Amniotic stem cell (primary cell): ENCODE measurements around the gene VOPP1.
"Not testable (repeated sequence)": the region's sequence is repeated elsewhere in the genome, so short reads cannot be mapped to it uniquely, and the experiment has no call there.

Experiments
- DNase-seq: peaks from one replicate; lab custom pipeline; 2025; lab: John Stamatoyannopoulos, UW

Gene VOPP1

GRCh38 chr7:55510206-55510605, 62.1 kb downstream of the VOPP1 start:
- DNase-seq, result not testable (repeated sequence)

- no peak for DNase-seq
Observed at GRCh38 chr7:55509322-55509721, 63.0 kb downstream of the VOPP1 start.

GRCh38 chr7:55508221-55509011, 63.9 kb downstream of the VOPP1 start:
- no peak for DNase-seq

GRCh38 chr7:55507743-55508142, 64.6 kb downstream of the VOPP1 start:
- no peak for DNase-seq

- no peak for DNase-seq
Observed at GRCh38 chr7:55504967-55505658, 67.2 kb downstream of the VOPP1 start.

GRCh38 chr7:55504093-55504859, 68.0 kb downstream of the VOPP1 start:
- no peak for DNase-seq

GRCh38 chr7:55502858-55503440, 69.4 kb downstream of the VOPP1 start:
- DNase-seq, result no peak

GRCh38 chr7:55502124-55502857, 70.0 kb downstream of the VOPP1 start:
- DNase-seq, result no peak

GRCh38 chr7:55501611-55502010, 70.7 kb downstream of the VOPP1 start:
- no peak for DNase-seq

- no peak for DNase-seq
Observed at GRCh38 chr7:55500117-55500756, 72.1 kb downstream of the VOPP1 start.

GRCh38 chr7:55499591-55499990, 72.7 kb downstream of the VOPP1 start:
- no peak for DNase-seq

- DNase-seq, result no peak
Observed at GRCh38 chr7:55498770-55499169, 73.5 kb downstream of the VOPP1 start.

GRCh38 chr7:55498142-55498541, 74.2 kb downstream of the VOPP1 start:
- DNase-seq, result no peak

- DNase-seq, result no peak
Observed at GRCh38 chr7:55497521-55497920, 74.8 kb downstream of the VOPP1 start.

- DNase-seq, result no peak
Observed at GRCh38 chr7:55496906-55497305, 75.4 kb downstream of the VOPP1 start.

GRCh38 chr7:55494951-55495350, 77.4 kb downstream of the VOPP1 start:
- no peak for DNase-seq

- DNase-seq, result no peak
Observed at GRCh38 chr7:55493408-55493807, 78.9 kb downstream of the VOPP1 start.

GRCh38 chr7:55491346-55491745, 81.0 kb downstream of the VOPP1 start:
- DNase-seq, result no peak

GRCh38 chr7:55490099-55490498, 82.2 kb downstream of the VOPP1 start:
- DNase-seq, result no peak

GRCh38 chr7:55489552-55489951, 82.8 kb downstream of the VOPP1 start:
- no peak for DNase-seq

- no peak for DNase-seq
Observed at GRCh38 chr7:55488804-55489340, 83.4 kb downstream of the VOPP1 start.
